ENCODE data around the gene C16orf90.
"Not testable (repeated sequence)": the region's sequence is repeated elsewhere in the genome, so short reads cannot be mapped to it uniquely, and the experiment has no call there.

The C16orf90 gene

DNA sequence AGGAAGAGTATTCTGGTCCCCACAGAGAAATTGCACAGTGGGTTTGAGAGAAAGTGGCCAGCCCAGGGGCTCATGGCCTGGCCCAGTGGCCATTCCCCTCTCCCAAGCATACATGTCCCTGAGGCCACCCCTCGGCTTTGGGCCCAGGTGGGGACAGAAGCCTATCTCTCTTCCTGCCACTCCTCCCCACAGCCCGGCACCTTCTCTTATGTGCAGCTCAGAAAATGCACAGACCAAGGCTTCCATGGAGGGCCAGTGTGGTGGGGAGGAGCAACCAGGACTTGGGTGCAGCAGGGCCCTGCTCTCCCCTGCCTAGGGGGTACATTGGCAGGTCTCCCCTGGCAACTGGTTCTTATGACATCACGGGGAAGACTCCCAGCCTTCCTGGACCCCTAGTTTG is at the start of gene C16orf90:
Gene C16orf90, minus strand, starts transcription at position 314 of the 400 bp plus-strand sequence. Its CDS starts 68 bp downstream, at position 246.
- no peak for DNase-seq (ENCODE audit: low read depth)

DNA sequence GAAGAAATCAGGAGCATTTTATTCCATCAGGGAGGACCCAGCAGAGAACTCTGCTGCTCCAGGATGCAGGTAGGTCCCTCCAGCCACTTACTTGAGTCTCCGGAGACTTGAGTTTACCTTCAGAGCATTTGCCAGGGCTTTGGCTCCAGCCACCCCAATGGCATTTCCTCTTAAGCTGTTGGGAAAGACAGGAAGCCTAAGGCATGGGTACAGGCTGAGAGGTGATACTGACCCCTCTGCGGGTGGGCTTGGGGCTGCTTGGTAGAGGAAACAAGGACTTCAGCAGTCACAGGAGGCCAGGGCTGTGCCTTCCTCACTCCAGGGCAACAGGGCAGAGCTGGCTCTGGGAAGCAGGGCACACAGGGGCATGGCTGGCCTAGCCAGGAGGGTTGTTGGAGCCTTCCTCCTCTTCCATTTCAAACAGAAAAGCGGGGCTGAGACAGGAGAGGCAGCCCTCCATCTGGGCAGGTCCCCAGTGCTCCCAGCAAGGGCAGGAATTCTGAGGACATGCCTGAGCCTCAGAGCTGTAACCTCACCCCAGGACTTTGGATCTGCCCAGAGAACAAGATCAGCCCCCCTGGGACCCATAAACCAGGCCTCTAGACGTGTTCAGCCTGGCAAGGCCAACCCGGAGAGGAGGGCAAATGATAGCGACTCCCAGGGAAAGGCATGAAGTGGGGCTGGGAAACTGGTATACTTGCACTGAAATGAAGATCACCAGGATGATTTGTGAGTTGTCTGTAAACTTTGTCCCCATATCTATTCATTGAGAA is 47.5 kb upstream of the C16orf90 start:
- no peak for DNase-seq (ENCODE audit: low read depth)

GRCh38 chr16:3541527-3542155 is 46.4 kb upstream of the C16orf90 start:
- no peak for DNase-seq (ENCODE audit: low read depth)

DNA sequence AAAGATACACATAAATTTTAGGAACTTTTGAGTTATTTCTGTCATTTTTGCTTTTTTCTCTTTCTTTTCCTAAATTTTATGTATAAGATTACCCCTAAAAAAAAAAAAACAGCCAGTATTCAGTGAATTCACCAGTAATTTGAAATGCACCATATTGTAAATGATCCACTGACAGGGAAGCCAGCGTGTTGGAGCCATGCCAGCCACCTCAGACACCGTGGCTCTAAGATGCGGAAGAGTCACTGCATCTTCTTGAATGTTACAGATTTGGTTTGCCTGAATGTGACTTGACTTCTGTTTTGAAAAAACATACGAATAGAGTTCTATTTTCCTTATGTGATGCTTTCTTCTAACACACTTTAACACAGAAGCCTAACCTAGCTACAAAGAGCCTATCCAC is 42.9 kb upstream of the C16orf90 start:
- no peak for DNase-seq (ENCODE audit: low read depth)

- no peak for DNase-seq (ENCODE audit: low read depth)
Observed at GRCh38 chr16:3536851-3537250, 41.6 kb upstream of the C16orf90 start.

DNA sequence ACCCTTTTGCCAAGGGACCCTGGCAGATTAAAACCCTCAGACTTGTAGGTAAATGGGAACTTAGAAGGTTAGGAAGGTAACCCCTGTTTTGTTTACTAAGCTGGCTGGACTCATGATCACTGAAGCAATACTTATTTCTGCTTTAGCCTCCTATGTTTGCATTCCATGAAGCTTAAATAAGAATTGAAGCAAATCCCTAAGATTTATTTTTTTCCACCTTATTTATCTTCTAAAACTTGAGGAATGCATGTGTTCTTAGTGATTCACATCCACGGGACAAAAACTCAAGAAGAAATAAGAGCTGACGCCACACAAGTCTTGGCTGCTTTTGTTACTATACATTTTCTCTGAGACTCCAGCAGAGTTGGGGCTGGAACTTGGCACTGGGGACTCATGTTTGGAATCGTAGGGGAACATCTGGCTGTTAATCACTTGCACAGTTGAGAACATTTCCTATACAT is 41.0 kb upstream of the C16orf90 start:
- DNase-seq (ENCODE audit: low read depth) = no peak

- DNase-seq (ENCODE audit: low read depth) = no peak
Observed at GRCh38 chr16:3534126-3534525, 38.8 kb upstream of the C16orf90 start.

DNA sequence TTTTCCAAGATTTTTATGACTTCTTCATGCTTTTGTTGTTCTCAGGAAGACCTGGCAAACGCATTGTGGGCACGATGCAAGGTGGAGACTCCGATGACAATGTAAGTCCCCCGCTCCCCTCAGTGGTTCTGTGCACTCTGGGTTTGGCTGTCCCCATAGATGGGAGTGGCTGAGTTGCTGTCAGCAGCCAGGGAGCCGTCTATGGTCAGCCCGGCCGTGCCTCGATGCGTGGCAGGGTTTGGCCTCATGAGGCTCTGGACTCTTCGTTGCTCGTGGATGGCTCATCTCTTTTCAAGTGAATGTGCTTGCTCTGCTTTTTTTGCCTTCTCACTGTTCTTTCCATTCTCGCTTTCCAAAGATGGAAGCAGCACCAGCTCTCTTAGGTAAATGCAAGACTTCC is 37.5 kb upstream of the C16orf90 start:
- no peak for DNase-seq (ENCODE audit: low read depth)

DNA sequence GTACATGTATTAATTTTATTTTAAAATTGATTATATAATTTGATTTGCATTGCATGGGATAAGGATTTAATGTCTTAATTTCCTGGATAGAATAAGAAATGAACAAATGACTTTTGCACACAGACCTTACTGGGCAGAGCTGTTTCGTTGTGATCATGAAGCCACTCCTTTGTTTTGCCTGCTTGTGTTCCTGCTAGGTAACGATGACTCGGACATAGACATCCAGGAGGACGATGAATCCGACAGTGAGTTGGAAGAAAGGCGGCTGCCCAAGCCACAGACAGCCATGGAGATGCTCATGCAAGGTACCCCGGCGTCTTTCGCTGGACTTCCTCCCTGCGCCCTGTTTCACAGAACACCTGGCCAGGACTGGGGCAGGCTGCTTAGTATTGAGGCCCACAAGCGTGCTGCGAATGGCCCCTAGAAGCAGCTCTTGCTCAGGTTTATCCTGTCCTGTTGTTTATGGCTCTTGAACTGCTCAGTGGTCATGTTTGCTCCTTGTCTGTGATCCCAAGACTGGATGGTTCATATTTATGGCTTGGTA is 35.2 kb upstream of the C16orf90 start:
- no peak for DNase-seq (ENCODE audit: low read depth)

DNA sequence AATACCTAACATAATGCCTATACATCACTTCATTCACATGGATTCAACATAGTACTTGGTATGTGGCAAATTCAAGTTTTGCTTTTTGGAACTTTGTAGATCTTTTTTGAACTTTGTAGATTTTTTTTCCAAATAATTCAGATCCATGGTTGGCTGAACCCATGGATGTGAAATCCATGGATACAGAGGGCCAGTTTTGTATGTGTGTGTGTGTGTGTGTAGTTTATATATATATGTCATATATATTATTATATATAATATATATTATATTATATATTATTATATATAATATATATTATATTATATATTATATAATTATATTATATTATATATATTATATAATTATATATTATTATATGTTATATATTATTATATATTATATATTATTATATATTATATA is 33.9 kb upstream of the C16orf90 start:
- no peak for DNase-seq (ENCODE audit: low read depth)

- no peak for DNase-seq (ENCODE audit: low read depth)
Observed at GRCh38 chr16:3528406-3528805, 33.1 kb upstream of the C16orf90 start.

- not testable (repeated sequence) for DNase-seq (ENCODE audit: low read depth)
Observed at GRCh38 chr16:3527216-3527829, 32.0 kb upstream of the C16orf90 start.

GRCh38 chr16:3525951-3526350 is 30.7 kb upstream of the C16orf90 start:
- no peak for DNase-seq (ENCODE audit: low read depth)

DNA sequence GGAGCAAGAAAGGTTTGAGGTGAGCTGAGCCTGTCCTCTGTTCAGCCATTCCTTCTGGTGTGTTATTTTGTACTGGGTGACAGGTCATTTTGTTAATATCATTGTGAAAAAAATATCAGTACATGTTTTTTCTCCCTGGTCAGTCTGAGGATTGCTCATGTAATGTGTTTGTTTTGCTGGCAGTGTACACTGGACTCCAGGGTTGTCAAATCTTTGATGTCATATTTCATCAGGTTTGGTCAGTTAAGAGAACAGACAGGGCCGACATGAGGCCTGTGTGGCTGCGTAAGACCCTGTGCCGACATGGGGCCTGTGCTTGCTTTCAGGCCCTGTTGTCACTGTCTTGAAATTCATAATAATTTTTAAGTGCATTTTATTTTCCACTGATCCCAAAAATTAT is 28.0 kb upstream of the C16orf90 start:
- DNase-seq (ENCODE audit: low read depth) = no peak

GRCh38 chr16:3520841-3521240 is 25.6 kb upstream of the C16orf90 start:
- no peak for DNase-seq (ENCODE audit: low read depth)

GRCh38 chr16:3520413-3520812 is 25.1 kb upstream of the C16orf90 start:
- no peak for DNase-seq (ENCODE audit: low read depth)

DNA sequence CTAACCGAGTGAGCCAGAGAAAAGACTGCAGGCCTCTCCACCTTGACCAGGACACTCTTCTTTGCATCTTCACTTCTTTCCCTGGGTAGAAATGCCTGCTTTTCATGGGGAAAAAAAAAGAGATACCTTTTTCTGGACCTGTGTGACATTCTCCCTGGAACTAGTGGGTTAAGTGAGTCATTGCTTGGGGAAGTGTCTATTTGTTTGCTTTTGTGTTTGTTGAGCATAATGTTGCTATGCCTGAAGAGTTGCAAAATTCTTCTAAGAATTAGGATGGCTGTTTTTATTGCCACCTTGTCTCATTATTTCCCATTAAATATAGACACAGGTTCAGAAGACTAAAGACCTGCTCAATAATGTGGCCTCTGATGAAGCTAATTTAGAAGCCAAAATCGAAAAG is 24.3 kb upstream of the C16orf90 start:
- DNase-seq (ENCODE audit: low read depth) = no peak

DNA sequence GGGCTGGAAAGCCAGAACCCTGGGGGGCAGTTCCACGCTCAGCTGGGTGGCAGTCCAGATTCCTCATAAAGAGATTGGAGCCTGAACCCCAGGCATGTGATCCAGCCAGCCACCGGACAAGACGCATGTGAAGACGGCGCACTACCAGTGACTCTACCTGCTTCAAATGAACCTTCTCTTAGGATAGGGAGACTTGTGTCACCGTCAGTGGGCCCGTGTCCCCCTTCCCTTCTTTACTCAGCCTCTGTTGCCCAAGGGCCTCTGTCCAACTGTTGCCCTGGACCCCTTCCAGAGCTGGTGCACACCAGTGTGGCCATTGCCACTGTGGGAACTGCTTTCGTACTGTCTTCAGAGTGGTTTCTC is 23.7 kb upstream of the C16orf90 start:
- DNase-seq (ENCODE audit: low read depth) = no peak

DNA sequence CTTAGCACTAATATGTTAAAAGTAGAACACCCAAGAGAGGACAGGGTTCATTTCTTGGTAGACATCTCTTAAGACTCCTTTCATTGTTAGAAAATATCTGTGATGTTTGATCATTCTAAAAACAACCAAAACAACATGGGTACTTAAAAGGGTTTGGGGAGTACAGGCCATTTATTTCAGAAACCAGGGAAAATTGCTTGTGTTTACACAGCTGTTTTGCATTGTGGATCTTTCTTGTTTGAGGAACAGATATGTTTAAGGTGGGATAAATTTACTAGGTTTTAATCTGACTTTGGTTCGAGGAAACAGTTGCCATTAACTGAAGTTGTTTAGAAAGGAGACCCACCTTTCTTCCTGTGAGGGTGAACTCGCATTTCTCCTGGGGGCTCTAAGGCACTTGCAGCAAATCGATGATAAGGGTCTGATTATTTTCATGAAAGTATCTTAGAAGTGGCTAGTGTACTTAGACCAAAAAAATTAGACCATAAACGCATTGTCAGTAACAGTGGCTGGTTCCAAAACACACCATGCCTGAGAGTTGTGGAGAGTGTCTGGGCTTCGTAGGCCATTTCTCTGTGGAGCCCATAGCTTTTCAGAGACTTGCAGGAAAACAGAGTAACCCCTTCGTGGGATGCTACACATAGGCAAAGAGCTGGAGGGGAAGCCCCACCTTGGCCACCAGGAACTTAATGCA is 23.1 kb upstream of the C16orf90 start:
- no peak for DNase-seq (ENCODE audit: low read depth)

- DNase-seq (ENCODE audit: low read depth) = no peak
Observed at GRCh38 chr16:3515897-3516296, 20.6 kb upstream of the C16orf90 start.

GRCh38 chr16:3514621-3515020 is 19.3 kb upstream of the C16orf90 start:
- DNase-seq (ENCODE audit: low read depth) = no peak

- no peak for DNase-seq (ENCODE audit: low read depth)
Observed at GRCh38 chr16:3513892-3514583, 18.7 kb upstream of the C16orf90 start.
